GM12892 (cell line): Measurements from ENCODE around the gene XPO6.

Experiments
- POLR2A ChIP-seq: IDR thresholded peaks from 2 replicates; pipeline ENCODE4 v1.6.1; 2011; ENCODE audit warnings: low read depth, low read length, control low read depth
- POLR2AphosphoS5 ChIP-seq: IDR thresholded peaks from 2 replicates; pipeline ENCODE4 v1.6.1; 2011; ENCODE audit warnings: low read depth, low read length, control low read depth

DNA sequence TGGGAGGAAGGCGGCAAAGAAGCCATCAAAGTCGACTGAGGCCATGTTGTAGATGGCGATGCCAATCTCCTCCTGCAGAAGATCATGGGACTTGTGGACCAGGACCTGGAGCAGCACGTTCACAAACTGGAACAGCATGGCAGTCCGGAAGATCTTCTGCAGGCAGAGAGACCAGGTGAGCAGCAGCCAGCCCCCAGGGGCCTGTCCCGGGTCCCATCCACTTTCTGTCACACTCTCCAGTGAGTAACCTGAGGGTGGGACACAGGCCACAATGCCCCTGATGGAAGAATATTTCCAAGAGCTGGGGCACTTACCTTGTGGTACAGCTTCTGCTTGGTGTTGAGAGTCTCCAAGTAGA lies 110.3 kb downstream of the XPO6 start:
- no peak for TF ChIP-seq POLR2A
- TF ChIP-seq POLR2AphosphoS5 = no peak
